K562 (cell line): ENCODE results near the gene CCDC137. TPM values are rescaled to one million over a fixed set of nuclear protein-coding genes. Genes with fewer than 3 reads are reported as not detected.

Source experiments
- KLF13 ChIP-seq: fragments of 450-650 bp; IDR thresholded peaks from 2 replicates; pipeline ENCODE4 v1.6.1; 2016; ENCODE audit warnings: missing genetic modification characterization, low read depth, mild to moderate bottlenecking, missing compliant biosample characterization, moderate library complexity, borderline replicate concordance
- POLR2G ChIP-seq: fragments of 200-400 bp; formaldehyde crosslinking; IDR thresholded peaks from 2 replicates; pipeline ENCODE4 v1.6.1; 2017; ENCODE audit warnings: low read depth, mild to moderate bottlenecking, antibody characterized with exemption, low read length, moderate library complexity
- TAF9B ChIP-seq: fragments of 450-650 bp; IDR thresholded peaks from 2 replicates; pipeline ENCODE4 v1.6.1; 2018; ENCODE audit warnings: mild to moderate bottlenecking; ENCODE audit not compliant: partially characterized antibody
- U2AF2 ChIP-seq: fragments of 200-400 bp; formaldehyde crosslinking; optimal IDR thresholded peaks from 2 replicates; pipeline ENCODE3; 2017; ENCODE audit warnings: low read depth, mild to moderate bottlenecking, low read length
- ZC3H8 ChIP-seq: fragments of 450-650 bp; IDR thresholded peaks from 2 replicates; pipeline ENCODE4 v1.6.1; 2017
- ZNF436 ChIP-seq: fragments of 250-450, 450-650 bp; sonication (Bioruptor Pico); formaldehyde crosslinking; IDR thresholded peaks from 2 replicates; pipeline ENCODE4 v1.7.0; 2020; ENCODE audit warnings: mild to moderate bottlenecking
- polyA plus RNA-seq, 8 experiments: library from polyadenylated mRNA; depleted of rRNA in 4 of 8; stranded (reverse) in 5 of 8; unstranded in 3 of 8; fragments of >200 nt; fragmentation: Nextera tagmentation in 2 of 8; fragmentation: Illumina TruSeq in 1 of 8; extraction: Ambion mirVana in 2 of 8; extraction: Trizol in 1 of 8; gene quantifications; 2 replicates each; pipeline versions ENCODE4 v1.2.1 to v1.2.3, GENCODE V29; 2011 to 2014; ENCODE audit warnings: inconsistent platforms in 1 of 8, missing spikeins in 1 of 8
- total RNA-seq, 7 experiments: library from RNA; depleted of rRNA in 6 of 7; stranded (reverse); fragments of >200 nt in 6 of 7; fragmentation: Illumina TruSeq in 2 of 7; extraction: Trizol in 2 of 7; gene quantifications; 2 replicates each; pipeline versions ENCODE4 v1.2.1 to v1.2.3, GENCODE V29; 2011 to 2021; ENCODE audit warnings: low replicate concordance in 1 of 7
- TF ChIP-seq, protein P1 (sequence below), 2 experiments: fragments of 450-650 bp in 1 of 2; sonication (generic) in 1 of 2; formaldehyde crosslinking in 1 of 2; IDR thresholded peaks; 2 replicates each; pipeline versions ENCODE4 v1.7.1 to v1.9.0; 2016 to 2022; ENCODE audit warnings: inconsistent platforms in 1 of 2, mild to moderate bottlenecking in 1 of 2, missing genetic modification reagents in 1 of 2
- TF ChIP-seq, protein P2 (sequence below): fragments of 450-650 bp; IDR thresholded peaks from 2 replicates; pipeline ENCODE4 v1.6.1; 2016; ENCODE audit warnings: low read depth

Gene CCDC137
- total and polyA plus RNA-seq, 9 of the 15 experiments (the other 6 are each of a cell fraction or from before 2014, with no cell fraction given), result 2.3 to 68.1 (median 38.3) TPM

- TF ChIP-seq, protein P1, sequence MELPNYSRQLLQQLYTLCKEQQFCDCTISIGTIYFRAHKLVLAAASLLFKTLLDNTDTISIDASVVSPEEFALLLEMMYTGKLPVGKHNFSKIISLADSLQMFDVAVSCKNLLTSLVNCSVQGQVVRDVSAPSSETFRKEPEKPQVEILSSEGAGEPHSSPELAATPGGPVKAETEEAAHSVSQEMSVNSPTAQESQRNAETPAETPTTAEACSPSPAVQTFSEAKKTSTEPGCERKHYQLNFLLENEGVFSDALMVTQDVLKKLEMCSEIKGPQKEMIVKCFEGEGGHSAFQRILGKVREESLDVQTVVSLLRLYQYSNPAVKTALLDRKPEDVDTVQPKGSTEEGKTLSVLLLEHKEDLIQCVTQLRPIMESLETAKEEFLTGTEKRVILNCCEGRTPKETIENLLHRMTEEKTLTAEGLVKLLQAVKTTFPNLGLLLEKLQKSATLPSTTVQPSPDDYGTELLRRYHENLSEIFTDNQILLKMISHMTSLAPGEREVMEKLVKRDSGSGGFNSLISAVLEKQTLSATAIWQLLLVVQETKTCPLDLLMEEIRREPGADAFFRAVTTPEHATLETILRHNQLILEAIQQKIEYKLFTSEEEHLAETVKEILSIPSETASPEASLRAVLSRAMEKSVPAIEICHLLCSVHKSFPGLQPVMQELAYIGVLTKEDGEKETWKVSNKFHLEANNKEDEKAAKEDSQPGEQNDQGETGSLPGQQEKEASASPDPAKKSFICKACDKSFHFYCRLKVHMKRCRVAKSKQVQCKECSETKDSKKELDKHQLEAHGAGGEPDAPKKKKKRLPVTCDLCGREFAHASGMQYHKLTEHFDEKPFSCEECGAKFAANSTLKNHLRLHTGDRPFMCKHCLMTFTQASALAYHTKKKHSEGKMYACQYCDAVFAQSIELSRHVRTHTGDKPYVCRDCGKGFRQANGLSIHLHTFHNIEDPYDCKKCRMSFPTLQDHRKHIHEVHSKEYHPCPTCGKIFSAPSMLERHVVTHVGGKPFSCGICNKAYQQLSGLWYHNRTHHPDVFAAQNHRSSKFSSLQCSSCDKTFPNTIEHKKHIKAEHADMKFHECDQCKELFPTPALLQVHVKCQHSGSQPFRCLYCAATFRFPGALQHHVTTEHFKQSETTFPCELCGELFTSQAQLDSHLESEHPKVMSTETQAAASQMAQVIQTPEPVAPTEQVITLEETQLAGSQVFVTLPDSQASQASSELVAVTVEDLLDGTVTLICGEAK (IDR thresholded peaks at IDR 0.05), result peak; percentile 89
- TF ChIP-seq, protein P1 (CRISPR knock-in tag; IDR thresholded peaks at IDR 0.05), result no peak
- TF ChIP-seq TAF9B, result no peak
- peak; percentile 96 for TF ChIP-seq POLR2G
- no peak for TF ChIP-seq ZC3H8
- TF ChIP-seq, protein P2, sequence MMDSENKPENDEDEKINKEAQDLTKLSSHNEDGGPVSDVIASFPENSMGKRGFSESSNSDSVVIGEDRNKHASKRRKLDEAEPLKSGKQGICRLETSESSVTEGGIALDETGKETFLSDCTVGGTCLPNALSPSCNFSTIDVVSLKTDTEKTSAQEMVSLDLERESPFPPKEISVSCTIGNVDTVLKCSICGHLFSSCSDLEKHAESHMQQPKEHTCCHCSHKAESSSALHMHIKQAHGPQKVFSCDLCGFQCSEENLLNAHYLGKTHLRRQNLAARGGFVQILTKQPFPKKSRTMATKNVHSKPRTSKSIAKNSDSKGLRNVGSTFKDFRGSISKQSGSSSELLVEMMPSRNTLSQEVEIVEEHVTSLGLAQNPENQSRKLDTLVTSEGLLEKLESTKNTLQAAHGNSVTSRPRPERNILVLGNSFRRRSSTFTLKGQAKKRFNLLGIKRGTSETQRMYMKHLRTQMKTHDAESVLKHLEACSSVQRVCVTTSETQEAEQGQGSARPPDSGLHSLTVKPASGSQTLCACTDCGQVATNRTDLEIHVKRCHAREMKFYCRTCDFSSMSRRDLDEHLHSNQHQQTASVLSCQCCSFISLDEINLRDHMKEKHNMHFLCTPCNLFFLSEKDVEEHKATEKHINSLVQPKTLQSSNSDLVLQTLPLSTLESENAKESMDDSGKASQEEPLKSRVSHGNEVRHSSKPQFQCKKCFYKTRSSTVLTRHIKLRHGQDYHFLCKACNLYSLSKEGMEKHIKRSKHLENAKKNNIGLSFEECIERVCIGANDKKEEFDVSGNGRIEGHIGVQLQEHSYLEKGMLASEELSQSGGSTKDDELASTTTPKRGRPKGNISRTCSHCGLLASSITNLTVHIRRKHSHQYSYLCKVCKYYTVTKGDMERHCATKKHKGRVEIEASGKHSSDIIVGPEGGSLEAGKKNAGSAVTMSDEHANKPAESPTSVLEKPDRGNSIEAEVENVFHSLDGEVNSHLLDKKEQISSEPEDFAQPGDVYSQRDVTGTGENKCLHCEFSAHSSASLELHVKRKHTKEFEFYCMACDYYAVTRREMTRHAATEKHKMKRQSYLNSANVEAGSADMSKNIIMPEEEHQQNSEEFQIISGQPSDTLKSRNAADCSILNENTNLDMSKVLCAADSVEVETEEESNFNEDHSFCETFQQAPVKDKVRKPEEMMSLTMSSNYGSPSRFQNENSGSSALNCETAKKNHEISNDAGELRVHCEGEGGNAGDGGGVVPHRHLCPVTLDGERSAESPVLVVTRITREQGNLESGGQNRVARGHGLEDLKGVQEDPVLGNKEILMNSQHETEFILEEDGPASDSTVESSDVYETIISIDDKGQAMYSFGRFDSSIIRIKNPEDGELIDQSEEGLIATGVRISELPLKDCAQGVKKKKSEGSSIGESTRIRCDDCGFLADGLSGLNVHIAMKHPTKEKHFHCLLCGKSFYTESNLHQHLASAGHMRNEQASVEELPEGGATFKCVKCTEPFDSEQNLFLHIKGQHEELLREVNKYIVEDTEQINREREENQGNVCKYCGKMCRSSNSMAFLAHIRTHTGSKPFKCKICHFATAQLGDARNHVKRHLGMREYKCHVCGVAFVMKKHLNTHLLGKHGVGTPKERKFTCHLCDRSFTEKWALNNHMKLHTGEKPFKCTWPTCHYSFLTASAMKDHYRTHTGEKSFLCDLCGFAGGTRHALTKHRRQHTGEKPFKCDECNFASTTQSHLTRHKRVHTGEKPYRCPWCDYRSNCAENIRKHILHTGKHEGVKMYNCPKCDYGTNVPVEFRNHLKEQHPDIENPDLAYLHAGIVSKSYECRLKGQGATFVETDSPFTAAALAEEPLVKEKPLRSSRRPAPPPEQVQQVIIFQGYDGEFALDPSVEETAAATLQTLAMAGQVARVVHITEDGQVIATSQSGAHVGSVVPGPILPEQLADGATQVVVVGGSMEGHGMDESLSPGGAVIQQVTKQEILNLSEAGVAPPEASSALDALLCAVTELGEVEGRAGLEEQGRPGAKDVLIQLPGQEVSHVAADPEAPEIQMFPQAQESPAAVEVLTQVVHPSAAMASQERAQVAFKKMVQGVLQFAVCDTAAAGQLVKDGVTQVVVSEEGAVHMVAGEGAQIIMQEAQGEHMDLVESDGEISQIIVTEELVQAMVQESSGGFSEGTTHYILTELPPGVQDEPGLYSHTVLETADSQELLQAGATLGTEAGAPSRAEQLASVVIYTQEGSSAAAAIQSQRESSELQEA, result no peak
- peak; percentile 63; the same call in 1 of the 2 replicates for TF ChIP-seq KLF13 (tag)
- TF ChIP-seq ZNF436 (CRISPR knock-in tag), result no peak
- TF ChIP-seq U2AF2, result no peak
These were observed 29.8 kb upstream of the CCDC137 start, which contains the start of the genes NPLOC4 and TSPAN10 (continued) for GRCh38 chr17:81636505-81637288.
